Progenitor cell of endocrine pancreas (in vitro differentiated cells): ENCODE data around the gene CSE1L. TPM values are rescaled to one million over a fixed set of nuclear protein-coding genes. Genes with fewer than 3 reads are reported as not detected.
A peak's percentile ranks its signal among the peaks of the same experiment; 100 is the strongest.

Source experiments
- DNase-seq: peaks from one replicate; pipeline ENCODE4 v3.0.0; 2021; ENCODE audit warnings: low spot score; ENCODE audit not compliant: unreplicated experiment
- H3K27ac Mint-ChIP-seq: 2 replicates; pipeline ENCODE4 v1.8.0; 2021; ENCODE audit warnings: mild to moderate bottlenecking, moderate library complexity, mixed read lengths
- H3K27me3 Mint-ChIP-seq: 2 replicates; pipeline ENCODE4 v1.8.0; 2021; ENCODE audit warnings: mixed read lengths
- H3K36me3 Mint-ChIP-seq: 2 replicates; pipeline ENCODE4 v1.8.0; 2022; ENCODE audit warnings: mixed read lengths; ENCODE audit not compliant: insufficient read depth
- H3K4me1 Mint-ChIP-seq: 2 replicates; pipeline ENCODE4 v1.8.0; 2021; ENCODE audit warnings: low read depth, mixed read lengths
- H3K4me3 Mint-ChIP-seq: 2 replicates; pipeline ENCODE4 v1.8.0; 2021; ENCODE audit warnings: low read depth, mild to moderate bottlenecking, moderate library complexity, mixed read lengths
- H3K9me3 Mint-ChIP-seq: 2 replicates; pipeline ENCODE4 v1.8.0; 2021; ENCODE audit warnings: low read depth, mixed read lengths
- total RNA-seq: library from RNA; stranded (reverse); gene quantifications from 2 replicates; pipeline ENCODE4 v1.2.1, GENCODE V29; 2021
- TF ChIP-seq, protein P1 (sequence below): fragments of 200-600 bp; sonication (generic); IDR thresholded peaks from one replicate; pipeline ENCODE4 v1.5.0; 2021; ENCODE audit warnings: antibody characterized with exemption, mild to moderate bottlenecking; ENCODE audit not compliant: unreplicated experiment

Gene CSE1L
- total RNA-seq, 1 donor from 2014 or later: 99.9 TPM

DNA sequence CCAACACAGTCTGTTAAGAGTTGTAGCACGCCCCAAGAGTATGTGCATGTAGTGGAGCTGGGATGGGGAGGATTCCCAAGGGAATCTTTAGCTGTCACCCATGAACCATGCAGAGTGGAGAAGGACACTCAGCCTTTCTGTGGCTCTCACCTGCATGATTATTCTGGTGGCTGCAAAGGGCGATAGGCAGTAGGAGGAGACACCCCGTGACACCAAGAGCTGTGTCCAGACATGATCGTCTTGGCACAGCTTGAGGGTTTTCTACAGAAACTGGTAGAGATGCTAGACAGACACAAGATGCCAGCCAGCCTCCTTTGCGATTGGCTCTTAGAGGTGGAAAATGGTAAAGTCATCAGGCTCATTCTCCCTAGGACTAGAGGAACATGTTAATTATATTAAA lies 3.1 kb upstream of the CSE1L start:
- DNase-seq: no peak
- H3K4me1 Mint-ChIP-seq: peaks cover 7% of the 10 kb centered on the region
- H3K36me3 Mint-ChIP-seq: peaks cover 1% of the 10 kb centered on the region
- no peaks in the 10 kb centered on the region for H3K9me3 Mint-ChIP-seq
- H3K4me3 Mint-ChIP-seq: no peak overlapping the region
- H3K27ac Mint-ChIP-seq: no peak overlapping the region
- no peaks in the 10 kb centered on the region for H3K27me3 Mint-ChIP-seq
- TF ChIP-seq, protein P1, sequence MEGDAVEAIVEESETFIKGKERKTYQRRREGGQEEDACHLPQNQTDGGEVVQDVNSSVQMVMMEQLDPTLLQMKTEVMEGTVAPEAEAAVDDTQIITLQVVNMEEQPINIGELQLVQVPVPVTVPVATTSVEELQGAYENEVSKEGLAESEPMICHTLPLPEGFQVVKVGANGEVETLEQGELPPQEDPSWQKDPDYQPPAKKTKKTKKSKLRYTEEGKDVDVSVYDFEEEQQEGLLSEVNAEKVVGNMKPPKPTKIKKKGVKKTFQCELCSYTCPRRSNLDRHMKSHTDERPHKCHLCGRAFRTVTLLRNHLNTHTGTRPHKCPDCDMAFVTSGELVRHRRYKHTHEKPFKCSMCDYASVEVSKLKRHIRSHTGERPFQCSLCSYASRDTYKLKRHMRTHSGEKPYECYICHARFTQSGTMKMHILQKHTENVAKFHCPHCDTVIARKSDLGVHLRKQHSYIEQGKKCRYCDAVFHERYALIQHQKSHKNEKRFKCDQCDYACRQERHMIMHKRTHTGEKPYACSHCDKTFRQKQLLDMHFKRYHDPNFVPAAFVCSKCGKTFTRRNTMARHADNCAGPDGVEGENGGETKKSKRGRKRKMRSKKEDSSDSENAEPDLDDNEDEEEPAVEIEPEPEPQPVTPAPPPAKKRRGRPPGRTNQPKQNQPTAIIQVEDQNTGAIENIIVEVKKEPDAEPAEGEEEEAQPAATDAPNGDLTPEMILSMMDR: no peak

GRCh38 chr20:49045440-49046086 lies 549 bp upstream of the CSE1L start:
- Mint-ChIP-seq H3K4me1 (peaks cover 11% of the 10 kb centered on the region), H3K27ac (peak overlapping the region; percentile 99), H3K27me3 (no peaks in the 10 kb centered on the region), H3K9me3 (no peaks in the 10 kb centered on the region), H3K36me3 (peaks cover 7% of the 10 kb centered on the region), H3K4me3 (peak overlapping the region; percentile 99)
- TF ChIP-seq, protein P1: no peak
- DNase-seq: no peak

GRCh38 chr20:49052334-49052733 lies 6.2 kb downstream of the CSE1L start:
- DNase-seq: no peak
- Mint-ChIP-seq H3K36me3 (peaks cover 8% of the 10 kb centered on the region), H3K9me3 (no peaks in the 10 kb centered on the region), H3K27ac (no peak overlapping the region), H3K4me3 (no peak overlapping the region), H3K27me3 (no peaks in the 10 kb centered on the region), H3K4me1 (peaks cover 20% of the 10 kb centered on the region)
- TF ChIP-seq, protein P1: no peak

DNA sequence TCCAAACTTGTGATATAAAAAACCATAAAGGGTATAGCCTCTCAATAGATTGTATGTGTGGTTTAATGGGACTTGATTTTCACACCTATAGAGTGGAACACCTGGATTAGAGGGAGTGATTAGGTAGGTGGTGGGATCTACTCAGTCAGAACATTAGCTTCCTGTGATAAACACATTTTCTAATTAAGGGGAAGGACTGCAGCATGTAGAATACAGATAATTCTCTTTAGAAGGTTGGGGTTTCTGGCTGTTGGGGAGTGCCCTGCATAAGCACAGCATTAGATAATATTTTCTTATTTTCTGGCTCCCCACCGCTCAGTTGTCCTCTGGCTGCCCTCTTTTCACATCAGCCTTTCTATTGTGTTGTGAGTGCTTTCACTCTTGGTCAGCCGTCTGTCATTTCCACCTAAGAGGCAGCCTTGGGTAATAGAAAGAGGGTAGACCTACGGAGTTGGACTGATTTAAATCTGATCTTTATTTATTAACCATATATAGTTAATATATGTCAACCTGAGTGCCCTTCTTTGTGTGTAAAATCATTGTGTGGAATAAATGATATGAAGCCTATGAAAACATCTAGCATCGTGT lies 8.0 kb downstream of the CSE1L start:
- H3K4me3 Mint-ChIP-seq: no peak overlapping the region
- H3K9me3 Mint-ChIP-seq: no peaks in the 10 kb centered on the region
- TF ChIP-seq, protein P1: no peak
- H3K27me3 Mint-ChIP-seq: no peaks in the 10 kb centered on the region
- DNase-seq: no peak
- peaks cover 4% of the 10 kb centered on the region for H3K36me3 Mint-ChIP-seq
- H3K4me1 Mint-ChIP-seq: peaks cover 10% of the 10 kb centered on the region
- H3K27ac Mint-ChIP-seq: peak overlapping the region; percentile 71

GRCh38 chr20:49063279-49063678 lies 17.2 kb downstream of the CSE1L start:
- peaks cover 11% of the 10 kb centered on the region for H3K36me3 Mint-ChIP-seq

More at GRCh38 chr20:49063279-49063678, 17.2 kb downstream of the CSE1L start:
- no peak overlapping the region for H3K4me3 Mint-ChIP-seq
- H3K27ac Mint-ChIP-seq: no peak overlapping the region
- DNase-seq: no peak
- H3K9me3 Mint-ChIP-seq: no peaks in the 10 kb centered on the region
- H3K27me3 Mint-ChIP-seq: no peaks in the 10 kb centered on the region
- TF ChIP-seq, protein P1: no peak
- no peaks in the 10 kb centered on the region for H3K4me1 Mint-ChIP-seq
